ENCODE data around the gene FBXO48. TPM values are rescaled to one million over a fixed set of nuclear protein-coding genes. Genes with fewer than 3 reads are reported as not detected.
A peak's percentile ranks its signal among the peaks of the same experiment; 100 is the strongest.

FBXO48 gene
- total and polyA plus RNA-seq, 10 of the 15 experiments (the other 5 are each of a cell fraction or from before 2014, with no cell fraction given): 0.56 to 2.3 (median 1.2) TPM

- TF ChIP-seq PKNOX1 (IDR thresholded peaks at IDR 0.05): 0 out of 2 replicates have a peak, but pooled peaks have one; percentile 13
- peak; percentile 37; the same call in 1 of the 2 replicates for TF ChIP-seq BMI1 (IDR thresholded peaks at IDR 0.05; ENCODE audit: borderline replicate concordance)
- TF ChIP-seq TCF7 (IDR thresholded peaks at IDR 0.05; ENCODE audit: borderline replicate concordance): no peak
- TF ChIP-seq ZSCAN29 (IDR thresholded peaks at IDR 0.05): no peak
- TF ChIP-seq ZNF384 (IDR thresholded peaks at IDR 0.05; ENCODE audit: borderline replicate concordance, low read depth, low read length): peak; percentile 75; the same call in 1 of the 2 replicates
- peak; percentile 64 for TF ChIP-seq SMAD1 (IDR thresholded peaks at IDR 0.05; ENCODE audit: low read depth, partially characterized antibody)
- TF ChIP-seq STAT3 (IDR thresholded peaks at IDR 0.05; ENCODE audit: low read depth, low read length): peak; percentile 22; the same call in 1 of the 2 replicates
- no peak for TF ChIP-seq ZNF24 (IDR thresholded peaks at IDR 0.05)
- no peak for TF ChIP-seq NR2C2 (IDR thresholded peaks at IDR 0.05; ENCODE audit: borderline replicate concordance, control insufficient read depth, insufficient read length, low read depth)
- TF ChIP-seq CREM (IDR thresholded peaks at IDR 0.05; ENCODE audit: low read depth): peak; percentile 43; the same call in 1 of the 2 replicates
- peak; percentile 75 for TF ChIP-seq DPF2 (IDR thresholded peaks at IDR 0.05)
- TF ChIP-seq PAX5 (IDR thresholded peaks at IDR 0.05; ENCODE audit: borderline replicate concordance, low read depth, low read length): no peak
- TF ChIP-seq, protein P1, sequence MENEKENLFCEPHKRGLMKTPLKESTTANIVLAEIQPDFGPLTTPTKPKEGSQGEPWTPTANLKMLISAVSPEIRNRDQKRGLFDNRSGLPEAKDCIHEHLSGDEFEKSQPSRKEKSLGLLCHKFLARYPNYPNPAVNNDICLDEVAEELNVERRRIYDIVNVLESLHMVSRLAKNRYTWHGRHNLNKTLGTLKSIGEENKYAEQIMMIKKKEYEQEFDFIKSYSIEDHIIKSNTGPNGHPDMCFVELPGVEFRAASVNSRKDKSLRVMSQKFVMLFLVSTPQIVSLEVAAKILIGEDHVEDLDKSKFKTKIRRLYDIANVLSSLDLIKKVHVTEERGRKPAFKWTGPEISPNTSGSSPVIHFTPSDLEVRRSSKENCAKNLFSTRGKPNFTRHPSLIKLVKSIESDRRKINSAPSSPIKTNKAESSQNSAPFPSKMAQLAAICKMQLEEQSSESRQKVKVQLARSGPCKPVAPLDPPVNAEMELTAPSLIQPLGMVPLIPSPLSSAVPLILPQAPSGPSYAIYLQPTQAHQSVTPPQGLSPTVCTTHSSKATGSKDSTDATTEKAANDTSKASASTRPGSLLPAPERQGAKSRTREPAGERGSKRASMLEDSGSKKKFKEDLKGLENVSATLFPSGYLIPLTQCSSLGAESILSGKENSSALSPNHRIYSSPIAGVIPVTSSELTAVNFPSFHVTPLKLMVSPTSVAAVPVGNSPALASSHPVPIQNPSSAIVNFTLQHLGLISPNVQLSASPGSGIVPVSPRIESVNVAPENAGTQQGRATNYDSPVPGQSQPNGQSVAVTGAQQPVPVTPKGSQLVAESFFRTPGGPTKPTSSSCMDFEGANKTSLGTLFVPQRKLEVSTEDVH (IDR thresholded peaks at IDR 0.05; ENCODE audit: low read depth, partially characterized antibody): no peak
- no peak for TF ChIP-seq NFXL1 (IDR thresholded peaks at IDR 0.05; ENCODE audit: borderline replicate concordance)
- peak; percentile 74; the same call in 1 of the 2 replicates for TF ChIP-seq RELB (IDR thresholded peaks at IDR 0.05; ENCODE audit: low read depth)
- TF ChIP-seq ZBTB33 (IDR thresholded peaks at IDR 0.05): no peak
- no peak for TF ChIP-seq POLR2AphosphoS2 (IDR thresholded peaks at IDR 0.05; ENCODE audit: low read depth, low read length)
- no peak for TF ChIP-seq FOXK2 (IDR thresholded peaks at IDR 0.05)
- TF ChIP-seq PAX8 (IDR thresholded peaks at IDR 0.05): no peak
- peak in 1 of 2 experiments; percentile 41; a peak in 2 of 4 replicates for TF ChIP-seq EP300 (IDR thresholded peaks at IDR 0.05; ENCODE audit: borderline replicate concordance in 1 of 2, control insufficient read depth in 1 of 2, low read depth in 2 of 2, low read length in 2 of 2)
- 0 out of 2 replicates have a peak, but pooled peaks have one; percentile 87 for TF ChIP-seq CHD1 (IDR thresholded peaks at IDR 0.05; ENCODE audit: low read depth, low read length)
- TF ChIP-seq ZNF207 (IDR thresholded peaks at IDR 0.05; ENCODE audit: borderline replicate concordance): no peak
Measured at GRCh38 chr2:68411397-68412126, 55.5 kb downstream of the FBXO48 start (continued).
